Urinary bladder (tissue), 4 donors: ENCODE measurements around the gene ADGRG1. TPM values are rescaled to one million over a fixed set of nuclear protein-coding genes. Genes with fewer than 3 reads are reported as not detected.

Experiments
- DNase-seq: peaks from one replicate; pipeline ENCODE4 v3.0.0-alpha.2; 2015; ENCODE audit errors: extremely low spot score
- H3K27ac ChIP-seq: one replicate; pipeline ENCODE4 v1.5.1; 2013; ENCODE audit warnings: low read depth, mild to moderate bottlenecking, moderate library complexity
- H3K36me3 ChIP-seq: one replicate; pipeline ENCODE4 v1.6.1; 2013; ENCODE audit warnings: mild to moderate bottlenecking, moderate library complexity; ENCODE audit not compliant: insufficient read depth
- H3K4me1 ChIP-seq: one replicate; pipeline ENCODE4 v1.6.1; 2013; ENCODE audit warnings: mild to moderate bottlenecking, moderate library complexity; ENCODE audit not compliant: insufficient read depth
- H3K4me3 ChIP-seq: one replicate; pipeline ENCODE4 v1.5.1; 2013; ENCODE audit warnings: low read depth, low read length
- WGBS: extraction: QIAGEN DNeasy Blood & Tissue Kit; methylation state at CpG from one replicate; pipeline ENCODE4 v1.1.7; 2013; 5-methylcytosine and 5-hydroxymethylcytosine counted together
- polyA plus RNA-seq: library from polyadenylated mRNA; stranded (reverse); fragments of 200-250 nt; gene quantifications from one replicate; pipeline ENCODE4 v1.2.3, GENCODE V29; 2013
- total RNA-seq: library from RNA; depleted of rRNA; stranded (reverse); fragments of >200 nt; gene quantifications from one replicate; pipeline ENCODE4 v1.2.3, GENCODE V29; 2014
- donor health status: healthy with polysubstance abuse.
- donor health status: healthy.

The ADGRG1 gene
- total and polyA plus RNA-seq, 2 donors, result 11.5 to 36.1 TPM

DNA sequence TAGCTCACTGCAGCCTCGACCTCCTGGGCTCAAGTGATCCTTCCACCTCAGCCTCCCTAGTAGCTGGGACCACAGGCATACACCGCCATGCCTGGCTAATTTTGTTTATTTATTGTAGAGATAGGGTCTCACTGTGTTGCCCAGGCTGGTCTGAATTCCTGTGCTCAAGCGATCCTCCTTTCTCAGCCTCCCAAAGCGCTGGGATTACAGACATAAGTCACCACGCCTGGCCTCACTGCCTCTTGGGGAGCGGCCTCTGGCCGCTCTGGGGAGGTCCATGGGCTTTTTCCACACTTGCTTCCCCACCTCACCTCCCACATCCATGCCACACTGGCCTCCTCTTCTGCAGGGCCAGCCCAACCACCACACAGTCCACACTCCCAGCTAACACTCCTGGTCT, 21.4 kb downstream of the ADGRG1 start:
- Histone ChIP-seq H3K4me3 (no peak overlapping the region), H3K27ac (no peak overlapping the region), H3K36me3 (no peaks in the 10 kb centered on the region), H3K4me1 (no peaks in the 10 kb centered on the region)
- WGBS, result 89% methylated on average over 7 of the region's 7 CpGs
- DNase-seq, result no peak

DNA sequence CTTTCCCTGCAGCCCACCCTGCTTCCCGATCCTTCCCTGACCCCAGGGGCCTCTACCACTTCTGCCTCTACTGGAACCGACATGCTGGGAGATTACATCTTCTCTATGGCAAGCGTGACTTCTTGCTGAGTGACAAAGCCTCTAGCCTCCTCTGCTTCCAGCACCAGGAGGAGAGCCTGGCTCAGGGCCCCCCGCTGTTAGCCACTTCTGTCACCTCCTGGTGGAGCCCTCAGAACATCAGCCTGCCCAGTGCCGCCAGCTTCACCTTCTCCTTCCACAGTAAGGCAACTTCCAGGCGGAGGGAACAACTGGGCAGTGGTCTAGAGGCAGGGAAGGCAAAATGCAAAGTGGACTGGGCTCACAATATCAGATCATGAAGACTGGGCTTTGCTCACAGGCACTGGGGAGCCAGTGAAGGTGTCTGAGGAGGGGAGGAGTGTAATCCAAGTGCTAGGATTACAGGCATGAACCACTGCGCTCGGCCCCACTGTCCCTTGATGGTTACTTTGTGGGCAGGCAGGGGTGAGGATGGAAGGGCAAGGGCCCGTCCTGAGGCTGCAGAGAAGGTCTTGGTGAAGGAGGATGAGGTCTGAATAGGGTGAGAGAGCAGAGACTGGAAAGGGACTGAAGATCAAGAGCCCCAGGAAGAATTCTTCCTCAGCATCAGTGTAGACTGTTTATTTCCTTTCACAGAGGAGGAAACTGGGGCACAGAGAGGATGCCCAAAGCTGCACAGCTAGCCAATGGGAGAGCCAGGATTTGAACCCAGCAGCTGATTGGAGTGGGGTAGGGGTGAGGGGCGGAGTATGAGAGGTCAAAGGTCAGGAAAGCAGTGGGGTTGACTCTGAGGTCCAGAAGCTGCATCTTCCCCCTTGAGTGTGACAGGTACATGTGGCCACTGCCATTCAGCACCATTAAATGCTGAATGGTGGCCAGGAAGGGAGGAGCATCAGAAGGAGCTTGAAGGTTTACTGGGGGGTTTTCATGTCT, 23.2 kb downstream of the ADGRG1 start:
- H3K27ac ChIP-seq, result no peak overlapping the region
- no peaks in the 10 kb centered on the region for H3K36me3 ChIP-seq
- no peak overlapping the region for H3K4me3 ChIP-seq
- no peak for DNase-seq
- H3K4me1 ChIP-seq, result no peaks in the 10 kb centered on the region
- 80% methylated on average over 10 of the region's 10 CpGs for WGBS

DNA sequence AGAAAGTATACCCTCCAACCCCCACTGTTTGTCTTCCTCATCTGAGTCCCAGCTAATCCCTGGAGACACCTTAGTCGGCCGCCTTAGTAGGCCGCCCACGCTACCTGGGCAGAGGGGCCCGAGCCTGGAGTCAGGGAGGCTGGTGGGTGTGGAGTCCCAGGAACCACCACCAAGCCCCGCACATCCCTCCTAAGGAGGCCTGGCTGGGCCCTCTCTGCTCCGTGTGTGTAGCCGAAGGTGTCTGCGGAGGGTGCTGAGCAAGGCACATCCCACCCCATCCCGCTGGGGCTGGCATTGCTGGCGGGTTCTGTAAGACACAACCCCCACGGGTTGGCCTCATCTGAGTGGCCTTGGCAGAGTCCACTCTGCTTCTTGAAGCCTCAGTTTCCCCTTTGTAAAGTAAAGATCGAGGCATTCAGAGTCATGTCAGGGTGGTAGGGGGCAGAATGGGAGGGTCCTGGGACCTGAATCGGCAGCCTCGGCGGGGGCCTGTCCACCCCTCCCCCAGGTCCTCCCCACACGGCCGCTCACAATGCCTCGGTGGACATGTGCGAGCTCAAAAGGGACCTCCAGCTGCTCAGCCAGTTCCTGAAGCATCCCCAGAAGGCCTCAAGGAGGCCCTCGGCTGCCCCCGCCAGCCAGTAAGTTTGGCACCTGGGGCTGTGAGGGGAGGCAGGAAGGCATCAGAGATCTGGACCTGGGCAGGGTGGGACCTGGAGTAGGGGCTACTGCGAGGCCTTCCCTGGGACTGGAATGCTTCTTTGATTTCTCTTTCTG, 24.5 kb downstream of the ADGRG1 start:
- no peak for DNase-seq
- Histone ChIP-seq H3K27ac (no peak overlapping the region), H3K4me3 (no peak overlapping the region), H3K4me1 (no peaks in the 10 kb centered on the region), H3K36me3 (no peaks in the 10 kb centered on the region)
- 91% methylated on average over 23 of the region's 23 CpGs for WGBS

DNA sequence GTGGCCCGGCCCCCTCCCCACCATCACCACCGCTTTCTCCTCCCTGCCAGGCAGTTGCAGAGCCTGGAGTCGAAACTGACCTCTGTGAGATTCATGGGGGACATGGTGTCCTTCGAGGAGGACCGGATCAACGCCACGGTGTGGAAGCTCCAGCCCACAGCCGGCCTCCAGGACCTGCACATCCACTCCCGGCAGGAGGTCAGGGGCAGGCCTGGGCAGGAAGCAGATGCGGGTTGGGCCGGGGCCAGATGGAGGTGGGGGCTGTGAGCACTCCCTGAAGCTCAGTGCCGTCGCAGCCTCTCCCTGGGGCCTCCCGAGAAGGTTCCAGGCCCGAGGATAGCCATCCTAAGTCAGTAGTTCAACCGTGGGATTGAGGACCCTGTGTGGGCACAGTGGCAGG, 25.5 kb downstream of the ADGRG1 start:
- Histone ChIP-seq H3K36me3 (no peaks in the 10 kb centered on the region), H3K4me1 (no peaks in the 10 kb centered on the region), H3K27ac (no peak overlapping the region), H3K4me3 (no peak overlapping the region)
- WGBS, result 41% methylated on average over 16 of the region's 16 CpGs
- no peak for DNase-seq

DNA sequence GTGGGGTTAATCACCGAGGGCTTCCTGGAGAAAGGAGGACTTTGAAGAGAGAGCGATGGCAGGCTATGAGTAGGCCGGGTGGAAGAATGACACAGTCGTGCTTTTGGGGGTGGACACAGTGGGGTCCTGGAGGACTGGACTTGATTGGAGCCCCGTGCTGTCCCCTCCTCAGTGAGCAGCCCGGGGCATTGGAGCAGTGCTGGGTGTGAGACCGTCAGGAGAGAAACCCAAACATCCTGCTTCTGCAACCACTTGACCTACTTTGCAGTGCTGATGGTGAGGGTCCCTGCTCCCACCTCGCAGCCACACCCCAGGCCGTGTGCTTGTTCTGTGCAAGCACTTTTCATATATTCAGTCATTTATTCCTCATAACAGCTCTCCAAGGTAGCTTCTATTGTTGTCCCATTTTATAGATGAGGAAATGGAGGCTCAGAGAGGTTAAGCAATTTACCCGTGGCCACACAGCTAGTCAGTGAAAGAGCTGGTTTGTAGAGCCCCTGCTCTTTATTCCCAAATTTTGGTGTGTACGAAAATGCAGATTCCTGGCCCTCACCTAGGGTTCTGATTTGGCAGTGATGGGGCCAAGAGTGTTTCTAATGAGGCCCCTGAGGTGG, 28.0 kb downstream of the ADGRG1 start:
- Histone ChIP-seq H3K36me3 (no peaks in the 10 kb centered on the region), H3K4me3 (no peak overlapping the region), H3K4me1 (no peaks in the 10 kb centered on the region), H3K27ac (no peak overlapping the region)
- WGBS, result 85% methylated on average over 11 of the region's 11 CpGs
- DNase-seq, result no peak

DNA sequence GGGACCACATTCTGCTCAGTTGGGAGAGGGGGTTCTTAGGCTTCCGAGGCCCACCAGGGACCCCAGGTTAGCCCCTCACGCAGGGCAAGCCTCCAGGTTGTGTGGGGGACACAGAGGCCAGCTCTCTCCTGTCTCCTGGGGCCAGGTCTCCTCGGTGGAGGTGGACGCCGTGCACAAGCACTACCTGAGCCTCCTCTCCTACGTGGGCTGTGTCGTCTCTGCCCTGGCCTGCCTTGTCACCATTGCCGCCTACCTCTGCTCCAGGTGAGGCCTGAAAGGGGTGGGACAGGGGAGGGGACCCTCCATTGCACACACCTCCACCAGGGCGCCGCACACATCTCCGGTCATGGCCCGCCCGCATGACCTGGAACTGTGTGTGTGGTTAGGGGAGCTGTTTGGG, 28.8 kb downstream of the ADGRG1 start:
- H3K36me3 ChIP-seq, result no peaks in the 10 kb centered on the region

DNA sequence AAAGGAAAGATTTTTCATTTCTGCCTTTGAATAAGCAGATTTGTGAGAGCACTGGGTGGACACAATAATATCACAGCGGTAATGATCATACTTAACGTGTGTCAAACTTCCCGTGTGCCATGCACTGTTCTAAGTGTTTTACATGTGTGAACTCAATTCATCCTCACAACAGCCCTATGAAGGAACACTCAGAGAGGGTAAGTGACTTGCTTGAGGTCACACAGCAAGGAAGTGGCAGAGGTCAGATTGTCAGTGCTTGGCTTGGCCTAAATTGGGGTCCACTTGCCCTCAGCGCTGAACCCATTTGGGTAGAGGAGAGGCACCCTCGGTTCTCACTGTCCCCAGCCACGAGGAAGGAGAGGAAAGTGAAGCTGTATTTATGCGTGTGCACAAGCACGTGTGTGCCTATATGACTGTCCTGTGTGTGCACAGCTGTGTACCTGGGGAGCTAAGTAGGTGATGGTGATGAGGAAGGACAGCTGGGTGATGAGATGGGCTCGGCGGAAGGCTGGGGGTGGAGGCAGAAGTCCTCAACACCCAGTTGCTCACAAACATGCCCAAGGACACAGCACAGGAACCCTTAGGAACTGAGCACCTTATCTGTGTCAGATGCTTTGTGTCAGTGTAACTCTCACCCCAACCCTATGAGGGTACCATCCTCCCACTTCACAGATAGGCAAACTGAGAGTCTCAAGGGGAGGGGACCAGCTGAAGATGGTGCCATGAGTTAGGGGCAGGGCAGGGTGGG, 29.9 kb downstream of the ADGRG1 start:
- WGBS, result 83% methylated on average over 10 of the region's 10 CpGs
- H3K4me1 ChIP-seq, result no peaks in the 10 kb centered on the region
- no peaks in the 10 kb centered on the region for H3K36me3 ChIP-seq
- DNase-seq, result no peak
- no peak overlapping the region for H3K27ac ChIP-seq
- H3K4me3 ChIP-seq, result no peak overlapping the region

More for the DNA sequence above, 28.8 kb downstream of the ADGRG1 start:
- WGBS, result 91% methylated on average over 13 of the region's 13 CpGs
- no peak overlapping the region for H3K27ac ChIP-seq
- H3K4me1 ChIP-seq, result no peaks in the 10 kb centered on the region
- no peak for DNase-seq
- no peak overlapping the region for H3K4me3 ChIP-seq

DNA sequence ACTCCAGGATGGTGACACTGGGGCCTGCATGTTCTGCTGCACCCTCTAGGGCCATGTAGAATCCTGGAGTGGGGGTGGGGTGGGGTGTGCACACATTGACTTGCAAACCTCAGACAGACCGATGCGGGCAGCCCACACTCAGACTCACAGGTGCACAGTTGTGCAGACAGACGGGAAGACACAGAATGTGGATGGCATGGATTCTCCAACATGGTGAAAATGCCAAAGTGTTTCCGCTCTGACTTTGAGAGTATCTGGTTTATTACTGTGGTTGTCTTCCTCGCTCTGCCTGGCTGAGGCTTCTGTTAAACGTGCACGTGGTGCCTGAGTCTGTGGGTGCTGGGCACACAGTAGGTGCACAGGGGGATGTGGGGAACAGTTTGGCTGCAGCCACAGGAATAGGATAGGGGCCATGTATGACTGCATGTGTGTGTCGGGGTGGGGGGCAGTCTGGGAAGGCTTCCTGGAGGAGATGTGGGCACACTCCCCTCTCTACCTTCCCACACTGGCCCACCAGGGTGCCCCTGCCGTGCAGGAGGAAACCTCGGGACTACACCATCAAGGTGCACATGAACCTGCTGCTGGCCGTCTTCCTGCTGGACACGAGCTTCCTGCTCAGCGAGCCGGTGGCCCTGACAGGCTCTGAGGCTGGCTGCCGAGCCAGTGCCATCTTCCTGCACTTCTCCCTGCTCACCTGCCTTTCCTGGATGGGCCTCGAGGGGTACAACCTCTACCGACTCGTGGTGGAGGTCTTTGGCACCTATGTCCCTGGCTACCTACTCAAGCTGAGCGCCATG, 30.6 kb downstream of the ADGRG1 start:
- Histone ChIP-seq H3K4me1 (no peaks in the 10 kb centered on the region), H3K4me3 (no peak overlapping the region), H3K27ac (no peak overlapping the region), H3K36me3 (no peaks in the 10 kb centered on the region)
- WGBS, result 74% methylated on average over 19 of the region's 19 CpGs
- no peak for DNase-seq

DNA sequence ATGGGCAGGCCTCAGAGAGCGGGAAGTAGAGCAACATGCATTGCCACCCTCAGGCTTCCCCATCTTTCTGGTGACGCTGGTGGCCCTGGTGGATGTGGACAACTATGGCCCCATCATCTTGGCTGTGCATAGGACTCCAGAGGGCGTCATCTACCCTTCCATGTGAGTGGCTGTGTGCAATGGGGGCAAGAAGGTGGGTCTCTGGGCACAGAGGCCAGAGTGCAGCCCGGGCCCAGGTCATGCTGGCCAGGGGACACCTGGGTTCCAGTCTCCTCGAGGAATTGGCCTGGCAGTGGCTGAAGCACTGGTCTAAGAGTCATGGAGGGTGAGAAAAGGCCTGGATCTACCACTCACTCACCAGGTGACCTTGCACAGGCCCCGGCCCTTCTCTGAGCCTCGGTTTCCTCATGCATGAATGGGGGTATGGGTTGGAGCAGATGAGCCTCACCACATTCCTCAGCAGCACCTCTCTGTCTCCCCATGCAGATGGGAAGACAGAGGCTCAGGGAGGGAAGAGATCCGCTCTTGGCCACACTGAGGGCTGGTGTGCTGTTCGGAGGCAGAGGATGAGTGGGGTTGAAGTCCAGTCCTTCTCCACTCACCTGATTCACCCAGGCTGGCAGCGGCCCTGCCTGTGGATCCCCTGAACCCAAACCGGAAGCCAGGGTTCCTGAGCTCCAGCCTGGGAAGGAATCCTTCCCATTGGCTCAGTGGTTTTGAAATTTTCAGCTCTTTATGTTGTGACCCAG, 32.5 kb downstream of the ADGRG1 start:
- 91% methylated on average over 11 of the region's 11 CpGs for WGBS
- Histone ChIP-seq H3K4me3 (no peak overlapping the region), H3K4me1 (no peaks in the 10 kb centered on the region), H3K27ac (no peak overlapping the region), H3K36me3 (no peaks in the 10 kb centered on the region)
- no peak for DNase-seq

DNA sequence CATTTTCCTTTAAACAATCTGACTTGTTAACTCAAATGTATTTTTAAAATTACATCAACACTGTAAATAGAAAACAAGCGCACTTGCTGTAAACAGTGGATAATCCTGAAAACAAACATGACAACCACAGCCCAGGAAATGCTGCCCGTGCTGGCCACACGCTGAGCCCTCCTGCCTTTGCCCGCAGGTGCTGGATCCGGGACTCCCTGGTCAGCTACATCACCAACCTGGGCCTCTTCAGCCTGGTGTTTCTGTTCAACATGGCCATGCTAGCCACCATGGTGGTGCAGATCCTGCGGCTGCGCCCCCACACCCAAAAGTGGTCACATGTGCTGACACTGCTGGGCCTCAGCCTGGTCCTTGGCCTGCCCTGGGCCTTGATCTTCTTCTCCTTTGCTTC, 33.1 kb downstream of the ADGRG1 start:
- no peak for DNase-seq
- no peak overlapping the region for H3K4me3 ChIP-seq
- no peaks in the 10 kb centered on the region for H3K4me1 ChIP-seq
- no peaks in the 10 kb centered on the region for H3K36me3 ChIP-seq
- 94% methylated on average over 7 of the region's 7 CpGs for WGBS
- no peak overlapping the region for H3K27ac ChIP-seq

DNA sequence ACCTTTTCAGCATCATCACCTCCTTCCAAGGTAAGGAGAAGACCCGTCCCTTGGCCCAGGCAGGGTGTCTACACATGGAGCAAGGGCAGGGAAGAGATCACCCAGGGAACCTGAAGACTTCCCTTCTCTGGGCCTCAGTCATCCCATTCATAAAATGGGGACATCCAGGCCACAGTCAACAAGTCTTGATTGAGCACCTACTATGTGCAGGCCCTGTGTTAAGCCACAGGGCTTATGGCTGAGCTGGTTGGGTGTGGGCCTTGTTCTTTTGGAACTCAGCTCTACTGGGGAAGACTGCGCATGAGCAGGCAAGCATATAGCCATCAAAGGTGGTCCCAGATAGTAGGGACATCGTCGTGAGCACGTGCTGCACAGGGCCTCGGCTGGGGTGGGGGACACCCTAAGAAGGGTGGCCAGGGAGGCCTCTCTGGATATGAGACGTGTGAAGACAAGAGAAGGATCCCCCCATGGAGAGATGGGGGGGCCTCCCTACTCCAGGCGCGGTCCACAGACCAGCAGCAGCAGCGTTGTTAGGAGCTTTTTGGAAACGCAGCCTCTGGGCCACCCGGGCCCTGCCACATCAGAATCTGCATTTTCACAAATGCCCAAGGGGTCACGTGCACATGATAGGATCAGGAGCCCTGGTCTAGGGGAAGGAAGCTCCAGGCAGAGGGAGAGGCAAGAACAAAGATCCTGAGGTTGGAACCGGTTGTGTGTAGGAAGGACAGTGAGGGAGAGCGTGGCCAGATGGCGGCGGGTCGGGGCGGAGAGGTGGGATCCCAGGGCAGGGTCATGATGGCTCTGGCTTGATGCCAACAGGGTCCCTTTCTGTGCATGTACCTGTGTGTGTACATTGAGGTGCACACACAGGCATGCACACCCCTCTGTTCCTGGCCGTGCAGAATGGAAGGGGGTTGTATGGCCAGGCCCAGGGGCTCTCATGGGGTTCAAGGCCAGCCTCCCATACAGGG, 33.8 kb downstream of the ADGRG1 start:
- Histone ChIP-seq H3K4me3 (no peak overlapping the region), H3K4me1 (no peaks in the 10 kb centered on the region), H3K36me3 (no peaks in the 10 kb centered on the region), H3K27ac (no peak overlapping the region)
- no peak for DNase-seq
- 86% methylated on average over 20 of the region's 20 CpGs for WGBS
